ENCODE data around the gene ANGEL2.
"Not testable (repeated sequence)": the region's sequence is repeated elsewhere in the genome, so short reads cannot be mapped to it uniquely, and the experiment has no call there.

The ANGEL2 gene

DNA sequence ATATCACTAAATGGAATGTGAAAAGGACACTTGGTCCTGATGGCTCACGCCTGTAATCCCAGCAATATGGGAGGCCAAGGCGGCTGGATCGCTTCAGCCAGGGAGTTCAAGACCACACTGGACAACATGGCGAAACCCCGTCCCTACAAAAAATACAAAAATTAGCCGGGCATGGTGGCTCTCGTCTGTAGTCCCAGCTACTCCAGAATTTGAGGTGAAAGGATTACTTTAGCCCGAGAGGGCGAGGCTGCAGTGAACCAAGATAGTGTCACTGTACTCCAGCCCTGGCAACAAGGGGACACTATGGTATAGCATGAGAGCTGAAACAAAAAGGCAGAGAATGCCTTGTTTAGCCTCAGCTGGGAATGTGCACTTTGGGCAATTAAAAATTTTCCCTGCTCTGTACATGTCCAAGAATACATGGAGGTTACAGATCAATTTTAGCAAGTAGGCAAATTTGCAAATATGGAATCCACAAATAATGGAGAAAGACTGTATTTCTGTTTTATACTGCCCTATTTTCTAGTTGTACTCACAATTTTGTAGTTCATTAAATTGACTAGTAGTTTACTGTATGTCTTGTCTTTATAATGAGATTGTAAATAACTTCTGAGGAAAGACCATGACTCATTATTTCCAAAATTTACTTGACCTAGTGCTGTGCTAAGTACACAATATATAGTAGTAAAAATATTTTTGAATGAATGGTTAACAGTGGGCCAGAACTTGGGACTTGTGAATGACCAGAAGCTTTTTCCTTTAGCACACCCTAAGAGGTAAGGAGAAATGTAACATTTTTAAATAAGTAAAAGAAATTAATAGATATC, 2.0 kb upstream of the ANGEL2 start:
- no peak for DNase-seq

DNA sequence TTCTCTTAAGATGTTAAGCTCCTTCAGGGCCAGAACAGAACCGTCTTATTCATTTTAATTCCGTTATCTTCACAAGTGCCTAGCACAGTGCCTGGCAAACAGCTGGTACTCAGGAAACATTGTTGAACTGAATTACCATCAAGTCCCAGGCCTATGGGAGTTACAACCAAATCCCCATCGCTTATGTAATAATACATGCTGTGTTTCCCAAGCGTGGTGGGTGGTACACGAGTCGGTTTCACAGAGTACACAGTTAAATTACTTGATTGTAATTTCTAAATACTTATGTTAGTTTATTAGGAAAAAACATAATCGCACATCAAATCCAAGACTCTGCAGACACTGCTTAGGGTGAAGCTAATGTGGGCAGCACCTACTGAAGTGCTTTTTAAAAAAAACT, 1.0 kb downstream of the ANGEL2 start:
- no peak for DNase-seq

DNA sequence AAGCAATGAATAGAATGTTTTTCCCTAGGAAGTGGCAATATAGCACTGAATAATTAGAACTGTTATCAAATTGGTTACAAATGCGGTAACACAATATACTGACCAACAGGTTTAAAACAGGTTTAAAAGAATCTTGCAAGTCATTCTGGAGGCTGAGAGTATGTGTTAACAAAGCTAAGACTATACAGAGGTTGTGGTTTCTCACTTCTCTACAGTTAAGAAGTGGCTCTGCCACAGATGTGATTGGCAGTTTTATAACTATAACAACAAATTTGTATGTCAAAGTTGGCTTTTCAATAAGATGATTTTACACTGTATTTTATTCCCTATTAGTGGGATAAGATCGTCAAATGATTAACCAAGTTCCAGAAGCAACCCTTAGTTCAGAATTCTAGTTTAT, 7.1 kb downstream of the ANGEL2 start:
- no peak for DNase-seq

DNA sequence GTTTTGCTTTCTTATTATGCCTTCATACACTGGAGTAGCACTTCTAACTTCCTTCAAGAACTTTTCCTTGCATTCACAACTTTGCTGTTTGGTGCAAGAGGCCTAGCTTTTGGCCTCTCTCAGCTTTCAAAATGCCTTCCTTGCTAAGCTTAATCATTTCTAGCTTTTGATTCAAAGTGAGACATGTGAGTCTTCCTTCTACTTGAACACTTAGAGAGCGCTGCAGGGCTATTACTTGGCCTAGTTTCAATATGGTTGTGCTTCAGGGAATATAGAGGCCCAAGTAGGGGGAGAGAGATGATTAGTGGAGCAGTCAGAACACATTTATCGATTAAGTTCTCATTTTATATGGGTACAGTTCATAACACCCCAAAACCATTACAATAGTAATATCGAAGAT, 12.4 kb downstream of the ANGEL2 start:
- DNase-seq, result no peak

DNA sequence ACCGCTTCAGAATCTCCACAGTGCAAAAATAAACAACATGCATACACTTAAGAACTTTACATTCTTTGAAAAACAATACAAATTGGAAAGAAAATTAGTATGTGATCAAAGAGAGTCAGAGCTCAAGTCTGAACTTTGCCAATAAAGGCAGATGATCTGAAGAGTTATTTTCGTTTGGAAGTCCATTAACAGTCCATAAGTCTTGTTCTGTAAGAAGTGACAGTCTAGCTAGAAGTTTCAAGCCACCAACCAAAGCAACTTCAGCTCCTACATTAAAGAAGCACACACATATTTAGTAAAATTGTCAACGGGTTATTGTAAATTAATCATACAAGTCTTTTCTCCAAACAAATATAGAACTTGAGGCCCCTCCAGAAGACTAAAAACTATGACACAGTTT, 20.7 kb downstream of the ANGEL2 start:
- no peak for DNase-seq

DNA sequence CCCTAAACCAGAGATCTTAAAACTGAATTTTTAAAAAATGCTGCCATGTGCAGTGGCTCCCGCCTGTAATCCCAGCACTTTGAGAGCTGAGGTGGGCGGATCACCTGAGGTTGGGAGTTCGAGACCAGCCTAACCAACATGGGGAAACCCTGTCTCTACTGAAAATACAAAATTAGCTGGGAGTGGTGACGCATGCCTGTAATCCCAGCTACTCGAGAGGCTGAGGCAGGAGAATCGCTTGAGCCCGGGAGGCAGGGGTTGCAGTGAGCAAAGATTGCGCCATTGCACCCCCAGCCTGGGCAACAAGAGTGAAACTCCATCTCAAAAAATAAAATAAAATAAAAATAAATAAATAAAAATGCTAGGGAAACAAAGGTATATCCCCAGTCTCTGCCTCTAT, 21.7 kb downstream of the ANGEL2 start:
- not testable (repeated sequence) for DNase-seq

DNA sequence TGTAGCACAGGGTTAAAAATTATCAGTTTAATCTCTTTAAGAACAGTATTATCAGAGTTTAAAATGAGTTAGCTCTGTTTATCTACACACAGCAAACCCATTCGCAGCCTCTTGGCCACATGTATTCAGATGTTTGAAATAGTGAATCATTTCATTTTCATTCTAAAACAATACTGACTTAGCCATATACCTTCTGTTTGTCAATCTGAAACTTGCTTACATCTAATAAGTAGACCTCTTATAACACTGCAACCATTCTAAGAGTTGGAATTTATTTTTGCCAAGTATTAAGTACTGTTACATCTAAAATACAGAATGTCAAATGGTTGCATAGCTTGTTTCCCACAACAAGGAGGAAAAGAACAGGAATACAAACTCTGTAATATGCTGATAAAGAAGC, 25.4 kb downstream of the ANGEL2 start:
- no peak for DNase-seq

DNA sequence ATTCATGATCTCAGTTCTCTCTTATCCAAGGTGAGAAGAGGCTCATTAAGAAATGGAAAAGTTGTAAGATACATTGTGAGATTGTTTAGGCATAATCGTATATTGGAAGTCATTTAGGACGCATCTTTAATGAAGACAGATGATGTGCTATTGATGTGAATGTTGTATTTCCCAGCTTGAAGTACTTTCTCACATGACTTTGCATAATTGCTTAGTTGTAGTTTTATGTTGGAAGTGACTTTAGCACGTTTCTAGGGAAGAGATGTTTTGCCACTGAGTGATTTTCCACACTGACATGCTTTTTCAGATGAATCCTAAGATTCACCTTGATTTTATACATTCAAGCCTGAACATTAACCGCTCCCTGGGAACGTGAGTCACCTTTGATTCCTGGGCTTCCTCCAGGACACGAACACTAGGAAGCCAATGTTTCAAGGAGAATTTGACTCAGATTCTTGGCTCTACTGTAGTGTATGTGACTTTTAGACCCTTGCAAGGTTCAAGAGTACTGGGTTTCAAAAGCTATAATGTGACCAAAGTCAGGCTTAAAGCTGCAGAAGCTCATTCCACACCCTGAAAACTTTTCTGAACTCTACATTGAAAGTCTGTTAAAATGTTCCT, 27.9 kb downstream of the ANGEL2 start:
- no peak for DNase-seq

DNA sequence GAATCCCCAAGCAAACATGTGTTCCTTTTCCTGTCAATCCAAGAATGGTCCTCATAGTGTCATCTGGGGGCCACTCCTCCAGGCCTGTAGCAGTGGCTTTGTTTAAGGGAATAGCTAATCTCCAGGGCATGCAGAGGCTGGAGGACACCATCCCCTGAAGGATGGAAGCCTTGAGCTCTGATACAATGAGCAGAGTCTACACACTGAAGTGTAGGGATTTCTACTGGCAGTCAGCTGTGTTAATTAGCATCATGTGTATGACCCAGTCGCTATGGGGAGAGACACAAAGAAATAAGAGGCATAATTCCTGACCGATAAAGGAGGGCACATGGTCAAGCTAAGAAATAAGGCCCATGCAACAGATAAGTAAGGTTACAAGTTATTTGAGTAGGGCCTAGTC, 29.1 kb downstream of the ANGEL2 start:
- no peak for DNase-seq

DNA sequence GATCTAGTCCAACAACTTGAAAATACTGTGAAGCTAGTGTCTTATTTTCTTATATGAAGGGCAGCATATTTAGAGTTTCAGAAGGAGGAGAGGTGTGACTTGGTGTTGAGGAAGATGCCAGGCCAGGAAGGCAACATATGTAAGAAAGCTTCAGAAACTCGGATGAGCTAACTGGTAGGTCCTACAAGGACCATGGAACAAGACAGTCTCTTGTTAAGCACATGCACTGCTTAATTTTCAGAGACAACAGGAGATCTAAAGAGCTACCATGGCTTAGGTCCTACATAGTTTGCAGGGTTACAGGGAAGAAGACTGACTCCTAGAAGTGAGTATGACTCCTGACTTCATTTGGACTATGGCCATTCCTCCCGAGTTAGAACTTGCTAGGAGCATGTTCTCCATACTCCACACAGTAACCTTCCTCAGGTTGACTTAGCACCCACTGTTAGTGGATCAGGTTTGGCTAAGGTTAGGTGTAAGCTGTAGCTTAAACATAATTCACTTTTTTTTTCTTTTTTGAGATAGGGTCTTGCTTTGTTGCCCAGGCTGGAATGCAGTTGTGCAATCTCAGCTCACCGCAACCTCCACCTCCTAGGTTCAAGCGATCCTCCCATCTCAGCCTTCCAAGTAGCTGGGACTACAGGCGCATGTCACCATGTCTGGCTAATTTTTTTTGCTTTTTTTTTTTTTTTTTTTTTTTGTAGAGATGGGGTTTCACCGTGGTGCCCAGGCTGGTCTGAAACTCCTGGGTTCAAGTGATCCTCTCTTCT, 31.0 kb downstream of the ANGEL2 start:
- DNase-seq, result no peak

DNA sequence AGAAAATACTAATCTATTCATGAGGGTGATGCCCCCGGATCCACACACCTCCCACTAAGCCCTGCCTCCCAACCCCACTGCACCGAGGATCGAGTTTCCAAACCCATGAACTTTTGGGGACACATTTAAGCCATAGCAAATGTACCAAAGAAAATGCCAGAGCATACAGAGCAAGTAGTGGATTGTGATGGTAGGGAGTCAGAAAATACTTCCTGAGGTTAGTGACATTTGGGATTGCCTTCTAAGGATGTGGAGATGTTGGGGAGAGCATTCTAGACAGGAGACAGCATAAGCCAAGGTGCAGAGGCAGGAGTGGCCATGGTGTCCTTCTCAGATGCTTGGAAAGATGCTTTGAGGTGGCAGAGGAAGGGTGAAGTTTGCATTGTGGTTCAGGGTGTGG, 32.2 kb downstream of the ANGEL2 start:
- no peak for DNase-seq

DNA sequence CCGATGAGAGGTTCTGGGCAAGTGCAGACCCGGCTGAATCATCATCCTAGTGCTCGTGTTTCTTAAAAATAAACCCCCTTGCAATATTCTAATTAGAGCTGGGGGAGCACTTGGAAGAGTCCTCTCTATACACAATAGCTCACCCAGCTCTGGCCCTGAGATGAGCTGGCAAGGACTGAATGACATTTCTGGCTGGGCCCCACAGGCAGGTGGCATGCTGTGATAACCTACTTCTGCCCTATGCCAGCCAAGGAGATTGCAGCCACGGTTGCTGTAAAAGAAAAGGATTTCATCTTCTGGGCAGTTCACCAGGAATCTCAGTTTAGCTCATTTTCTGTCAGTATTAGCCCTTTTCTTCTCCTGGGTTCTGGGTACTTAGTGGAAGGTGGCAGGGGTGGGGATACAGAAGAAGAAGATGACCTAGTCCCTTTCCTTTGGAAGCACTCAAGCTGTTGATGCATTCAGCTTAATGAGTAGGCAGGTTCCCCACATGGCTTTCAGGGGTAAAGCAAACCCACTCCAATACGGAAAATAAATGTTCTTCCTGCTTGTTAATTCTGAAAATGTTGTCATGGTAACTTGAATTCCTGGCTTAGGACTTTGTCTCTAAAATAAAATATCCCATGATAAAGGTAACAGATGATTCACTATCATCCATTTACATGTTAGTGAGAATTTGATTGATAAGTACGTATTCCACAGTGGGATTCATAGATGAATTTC, 33.1 kb downstream of the ANGEL2 start:
- no peak for DNase-seq

DNA sequence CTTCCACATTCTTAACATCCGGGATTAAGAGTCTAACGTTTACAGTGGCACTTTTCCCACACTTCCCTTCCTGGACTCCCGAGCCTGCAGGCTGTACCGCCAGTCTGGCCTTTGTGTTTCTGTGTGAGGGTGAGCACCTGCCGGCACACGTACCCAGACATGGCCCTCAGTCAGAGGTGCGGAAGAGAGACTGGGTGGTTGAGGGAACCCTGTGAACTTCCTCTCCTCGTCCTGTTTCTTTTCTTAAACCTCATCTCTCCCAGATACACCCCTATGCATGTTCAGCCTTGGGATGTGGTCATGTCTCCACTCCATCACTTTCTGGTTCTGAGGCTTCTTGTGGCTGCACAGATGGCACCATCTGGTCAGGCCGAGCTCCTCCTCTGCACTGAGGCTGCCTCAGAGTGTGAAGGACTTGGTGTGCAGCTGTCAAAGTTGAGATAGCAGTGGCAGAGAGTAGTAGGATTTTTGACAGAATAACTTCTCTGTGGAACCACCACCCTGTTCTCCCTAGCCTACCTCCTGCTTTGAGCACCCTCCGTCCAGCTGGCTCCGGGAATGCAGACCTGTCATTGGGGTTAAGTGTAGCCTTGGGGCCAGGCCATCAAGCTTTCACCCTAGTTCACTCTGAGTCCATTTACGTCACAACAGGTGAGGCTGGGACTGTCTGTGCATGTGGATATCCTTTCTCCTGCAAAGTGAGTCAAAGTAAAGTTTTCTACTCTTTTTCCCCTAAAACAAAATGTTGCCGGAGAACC, 33.9 kb downstream of the ANGEL2 start:
- no peak for DNase-seq

DNA sequence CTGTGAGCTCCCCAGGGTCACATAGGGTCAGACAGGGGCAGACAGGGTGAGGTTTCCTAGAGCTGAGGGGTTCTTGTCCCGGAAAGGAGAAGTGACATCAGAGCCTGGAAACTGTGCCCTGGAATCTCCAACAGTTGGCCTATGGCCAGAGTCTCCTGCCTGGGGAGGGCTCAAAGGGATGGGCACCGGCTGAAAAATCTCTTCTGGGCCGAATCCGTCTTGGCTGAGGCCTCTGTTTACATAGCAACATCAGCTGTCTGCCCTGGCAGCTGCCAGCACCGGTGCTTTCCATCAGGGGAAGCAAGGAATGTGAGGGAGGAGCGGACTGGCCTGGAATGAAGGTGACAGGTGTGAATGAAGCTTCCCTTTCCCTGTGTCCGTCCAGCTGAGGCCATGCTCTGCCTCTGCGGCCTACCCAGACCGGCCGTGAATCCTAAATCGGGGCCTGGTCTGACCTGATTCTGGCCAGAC, 34.6 kb downstream of the ANGEL2 start:
- DNase-seq, result no peak

DNA sequence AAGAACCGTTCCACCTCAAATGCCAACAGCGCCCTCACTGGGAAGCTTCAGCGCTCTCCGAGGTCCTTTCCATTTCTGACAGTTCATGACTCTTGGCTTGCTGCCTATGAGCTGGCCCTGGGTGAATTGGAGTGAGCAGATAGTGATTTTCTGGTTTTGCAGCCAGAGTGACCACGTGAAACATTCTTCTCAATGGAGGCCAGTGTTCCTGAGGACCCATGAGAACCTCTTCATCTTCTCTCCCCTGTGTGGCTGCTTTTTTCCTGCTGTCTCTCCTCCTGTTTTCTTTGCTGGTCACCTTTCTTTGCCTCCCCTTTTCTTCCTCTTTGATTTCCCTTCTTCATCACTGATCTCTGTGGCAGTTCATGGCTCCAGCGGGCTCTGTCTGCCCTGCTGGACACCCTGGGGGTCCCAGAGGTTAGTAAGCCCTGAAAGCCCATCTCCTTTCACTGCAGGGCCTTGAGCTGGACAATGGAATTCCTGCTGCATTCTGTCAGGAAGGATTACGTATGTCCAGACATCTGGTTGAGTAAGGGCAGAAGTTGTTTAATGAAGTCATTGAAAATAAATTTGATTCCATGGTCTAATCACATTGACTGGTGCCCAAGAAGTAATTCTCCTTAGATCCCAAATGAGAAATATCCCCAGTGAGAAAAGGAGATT, 35.4 kb downstream of the ANGEL2 start:
- DNase-seq, result no peak

DNA sequence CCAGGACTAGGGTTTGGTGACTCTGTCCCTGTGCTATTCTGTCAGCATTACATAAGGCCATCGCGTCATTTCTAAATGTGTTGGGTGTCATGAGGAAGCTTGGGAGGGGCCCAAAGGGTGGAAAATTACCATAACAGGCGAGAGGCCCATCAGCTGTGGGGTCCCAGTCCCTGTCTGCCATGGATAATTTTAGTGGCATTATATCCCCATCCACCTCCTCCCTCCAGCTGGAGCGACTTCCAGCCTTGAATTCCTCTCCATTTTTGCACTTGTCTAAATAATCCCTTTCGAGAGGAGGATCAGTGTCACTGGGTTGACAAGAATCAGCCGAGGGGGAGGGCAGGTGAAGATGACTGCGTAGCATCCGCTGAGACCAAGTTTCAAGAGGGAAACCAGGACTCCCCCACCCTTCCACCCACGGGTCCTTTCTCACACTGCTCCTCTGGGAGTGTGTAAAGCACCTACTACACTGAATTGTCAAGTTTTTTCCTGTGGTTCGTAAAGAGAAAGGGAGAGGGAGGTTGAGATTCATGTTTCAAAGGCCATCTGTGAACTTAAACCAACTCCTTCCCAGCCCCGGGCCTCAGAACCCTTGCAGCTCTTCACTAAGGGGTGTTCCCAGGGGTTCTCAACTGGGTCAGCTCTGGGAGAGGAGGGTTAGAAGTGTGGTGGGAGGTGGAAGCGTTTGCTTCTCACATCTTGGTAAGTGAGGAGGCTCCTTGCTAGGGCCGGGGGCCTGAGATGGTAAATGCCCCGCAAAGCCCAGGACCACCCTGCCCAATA, 36.1 kb downstream of the ANGEL2 start:
- no peak for DNase-seq

DNA sequence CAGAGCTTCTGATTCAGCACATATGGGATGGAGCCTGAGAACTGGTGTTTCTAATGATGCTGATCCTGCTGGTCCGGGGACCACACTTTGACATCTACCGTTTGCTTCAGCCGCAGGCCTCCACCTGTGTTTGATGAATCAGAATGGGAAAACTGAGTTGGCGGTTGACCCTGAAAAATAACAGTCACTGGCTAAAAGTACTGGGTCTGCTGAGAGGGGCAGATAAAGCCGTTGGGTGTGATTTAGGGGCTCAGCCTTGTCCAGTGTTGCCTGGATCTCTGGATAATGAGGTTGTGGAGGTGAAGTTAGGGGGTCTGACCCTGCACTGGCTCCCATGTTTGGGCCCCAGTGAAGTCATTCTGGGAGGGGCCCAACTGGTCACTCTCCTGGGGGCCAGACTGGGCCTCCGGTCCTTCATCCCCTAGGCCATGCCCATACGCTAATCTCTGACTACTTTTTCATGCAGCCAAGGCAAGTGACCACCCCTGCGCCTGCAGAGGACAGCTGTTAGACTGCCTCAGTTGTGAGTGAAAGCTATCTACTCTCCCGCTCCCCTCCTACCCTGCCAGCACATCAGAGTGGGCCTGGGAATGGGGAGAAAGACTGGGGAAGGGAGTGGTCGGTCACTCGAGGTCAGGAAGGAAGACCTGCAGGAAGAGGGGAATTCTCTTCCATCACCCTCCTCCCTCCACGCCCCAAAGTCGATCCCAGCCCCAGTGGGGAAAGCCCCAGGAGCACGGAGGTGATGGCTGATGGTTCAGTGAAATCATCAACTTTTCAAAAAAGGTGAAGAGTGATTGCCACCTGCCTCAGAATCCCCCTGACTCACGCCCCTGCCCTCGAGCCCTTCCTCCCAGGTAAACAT, 37.7 kb downstream of the ANGEL2 start:
- DNase-seq, result no peak

DNA sequence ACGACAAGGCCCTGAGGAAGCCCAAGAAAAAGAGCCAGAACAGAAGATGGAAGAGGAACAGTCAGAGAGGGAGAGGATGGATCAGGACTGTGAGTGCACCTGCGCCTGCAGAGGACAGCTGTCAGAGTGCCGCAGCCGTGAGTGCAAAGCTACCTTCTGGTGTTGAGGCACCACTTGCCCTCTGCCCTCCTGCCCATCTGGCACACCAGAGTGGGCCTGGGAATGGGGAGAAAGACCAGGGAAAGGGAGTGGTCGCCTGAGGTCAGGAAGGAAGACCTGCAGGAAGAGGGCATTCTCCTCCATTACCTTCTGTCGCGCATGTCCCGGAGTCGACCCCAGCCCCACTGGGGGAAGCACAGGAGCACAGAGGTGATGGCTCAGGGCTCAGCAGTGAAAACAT, 39.1 kb downstream of the ANGEL2 start:
- no peak for DNase-seq

DNA sequence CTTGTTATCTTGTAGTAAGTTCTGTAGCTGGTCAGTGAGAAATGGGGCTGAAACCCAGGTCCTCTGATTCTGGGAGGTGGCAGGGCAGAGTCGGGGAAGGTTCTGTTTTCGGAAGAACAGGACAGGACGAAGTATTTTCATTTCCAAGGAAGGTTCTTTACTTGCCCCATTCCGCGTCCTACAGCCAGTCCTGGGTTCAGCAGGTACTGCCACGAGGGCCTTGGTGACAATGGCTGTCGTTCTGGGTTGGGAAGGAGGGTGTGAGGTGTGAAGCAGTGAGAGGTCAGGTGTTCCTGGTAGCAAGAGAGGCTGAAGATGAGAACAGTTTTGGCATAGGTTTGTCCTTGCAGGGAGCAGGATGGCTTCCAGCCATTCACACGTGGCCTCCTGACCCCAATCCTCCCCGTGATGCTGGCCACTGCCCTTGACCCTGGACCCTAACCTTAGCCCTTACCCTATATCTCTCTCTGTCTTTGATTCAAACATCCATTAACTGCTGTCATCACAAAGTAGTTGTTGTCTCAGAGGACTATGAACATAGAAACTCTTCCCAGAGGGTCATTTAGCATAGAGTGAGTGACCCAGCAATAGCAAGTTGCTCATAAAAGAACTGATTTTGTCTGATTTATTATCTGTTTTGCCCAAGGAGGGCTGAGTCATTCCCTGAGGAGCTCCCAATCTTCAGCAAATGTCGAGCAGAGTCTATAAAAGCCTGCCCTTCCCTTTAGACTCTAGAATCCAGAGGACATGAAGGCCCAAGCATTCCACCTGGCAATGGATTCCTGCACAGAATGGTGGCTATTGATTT, 40.4 kb downstream of the ANGEL2 start:
- no peak for DNase-seq

Measured in effector CD4-positive, alpha-beta T cell (primary cell).